Fibroblast of mammary gland (primary cell): Measurements from ENCODE around the gene TENT4A.

Experiments
- DNase-seq: peaks from one replicate; pipeline ENCODE4 v3.0.0-alpha.2; 2010; ENCODE audit warnings: low read depth
- H3K4me3 ChIP-seq: 2 replicates; pipeline ENCODE4 v1.5.1; 2011; ENCODE audit warnings: low read depth, mild to moderate bottlenecking, low read length, moderate library complexity; ENCODE audit not compliant: control insufficient read depth
- TF ChIP-seq, protein P1 (sequence below): conservative IDR thresholded peaks from 2 replicates; pipeline ENCODE4 v1.5.1; 2011; ENCODE audit warnings: low read depth, low read length, inconsistent platforms; ENCODE audit not compliant: control insufficient read depth, insufficient read depth

Gene TENT4A

DNA sequence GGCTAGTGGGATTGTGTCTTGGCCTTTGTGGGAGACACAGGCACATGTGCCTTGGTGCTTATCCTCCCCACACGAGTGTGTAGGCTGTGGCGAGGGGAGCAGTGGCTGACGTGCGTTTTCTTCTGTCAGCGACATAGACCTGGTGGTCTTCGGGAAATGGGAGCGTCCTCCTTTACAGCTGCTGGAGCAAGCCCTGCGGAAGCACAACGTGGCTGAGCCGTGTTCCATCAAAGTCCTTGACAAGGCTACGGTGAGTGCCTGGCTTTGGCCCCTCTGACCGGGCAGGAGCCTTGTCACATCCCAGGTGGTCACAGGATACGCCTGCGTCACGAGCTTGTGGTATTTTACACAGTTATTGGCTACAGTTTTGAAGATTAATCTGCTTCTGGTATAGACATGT, 26.4 kb downstream of the TENT4A start:
- no peak overlapping the region for H3K4me3 ChIP-seq
- DNase-seq, result no peak
- TF ChIP-seq, protein P1, sequence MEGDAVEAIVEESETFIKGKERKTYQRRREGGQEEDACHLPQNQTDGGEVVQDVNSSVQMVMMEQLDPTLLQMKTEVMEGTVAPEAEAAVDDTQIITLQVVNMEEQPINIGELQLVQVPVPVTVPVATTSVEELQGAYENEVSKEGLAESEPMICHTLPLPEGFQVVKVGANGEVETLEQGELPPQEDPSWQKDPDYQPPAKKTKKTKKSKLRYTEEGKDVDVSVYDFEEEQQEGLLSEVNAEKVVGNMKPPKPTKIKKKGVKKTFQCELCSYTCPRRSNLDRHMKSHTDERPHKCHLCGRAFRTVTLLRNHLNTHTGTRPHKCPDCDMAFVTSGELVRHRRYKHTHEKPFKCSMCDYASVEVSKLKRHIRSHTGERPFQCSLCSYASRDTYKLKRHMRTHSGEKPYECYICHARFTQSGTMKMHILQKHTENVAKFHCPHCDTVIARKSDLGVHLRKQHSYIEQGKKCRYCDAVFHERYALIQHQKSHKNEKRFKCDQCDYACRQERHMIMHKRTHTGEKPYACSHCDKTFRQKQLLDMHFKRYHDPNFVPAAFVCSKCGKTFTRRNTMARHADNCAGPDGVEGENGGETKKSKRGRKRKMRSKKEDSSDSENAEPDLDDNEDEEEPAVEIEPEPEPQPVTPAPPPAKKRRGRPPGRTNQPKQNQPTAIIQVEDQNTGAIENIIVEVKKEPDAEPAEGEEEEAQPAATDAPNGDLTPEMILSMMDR, result no peak

DNA sequence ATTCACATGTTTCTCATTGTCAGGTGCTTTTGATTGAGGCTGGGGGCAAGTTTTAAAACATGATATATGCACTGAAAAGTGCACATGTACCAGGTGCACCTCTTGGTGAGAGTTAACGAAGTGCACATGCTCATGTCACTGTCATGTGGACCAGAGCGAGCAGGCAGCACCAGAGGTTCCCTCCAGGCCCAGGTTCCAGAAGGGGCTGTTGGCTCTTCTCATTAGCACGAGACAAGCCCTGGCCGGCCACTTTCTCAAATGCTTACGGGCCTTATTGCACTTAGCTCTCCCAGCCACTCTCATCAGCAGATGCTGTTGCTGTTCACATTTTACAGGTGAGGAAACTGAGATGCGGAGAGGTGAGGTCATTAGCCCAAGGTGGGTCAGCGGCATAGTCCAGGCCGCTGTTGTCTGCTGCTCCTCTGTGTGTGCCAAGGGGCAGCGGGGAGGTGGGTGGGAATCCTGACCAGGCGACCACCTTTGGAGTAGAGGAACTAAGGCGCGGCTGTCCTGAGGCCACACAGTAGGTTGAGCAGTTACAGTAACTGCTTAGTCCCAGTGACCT, 27.4 kb downstream of the TENT4A start:
- no peak for DNase-seq
- H3K4me3 ChIP-seq, result no peak overlapping the region
- TF ChIP-seq, protein P1, result no peak

DNA sequence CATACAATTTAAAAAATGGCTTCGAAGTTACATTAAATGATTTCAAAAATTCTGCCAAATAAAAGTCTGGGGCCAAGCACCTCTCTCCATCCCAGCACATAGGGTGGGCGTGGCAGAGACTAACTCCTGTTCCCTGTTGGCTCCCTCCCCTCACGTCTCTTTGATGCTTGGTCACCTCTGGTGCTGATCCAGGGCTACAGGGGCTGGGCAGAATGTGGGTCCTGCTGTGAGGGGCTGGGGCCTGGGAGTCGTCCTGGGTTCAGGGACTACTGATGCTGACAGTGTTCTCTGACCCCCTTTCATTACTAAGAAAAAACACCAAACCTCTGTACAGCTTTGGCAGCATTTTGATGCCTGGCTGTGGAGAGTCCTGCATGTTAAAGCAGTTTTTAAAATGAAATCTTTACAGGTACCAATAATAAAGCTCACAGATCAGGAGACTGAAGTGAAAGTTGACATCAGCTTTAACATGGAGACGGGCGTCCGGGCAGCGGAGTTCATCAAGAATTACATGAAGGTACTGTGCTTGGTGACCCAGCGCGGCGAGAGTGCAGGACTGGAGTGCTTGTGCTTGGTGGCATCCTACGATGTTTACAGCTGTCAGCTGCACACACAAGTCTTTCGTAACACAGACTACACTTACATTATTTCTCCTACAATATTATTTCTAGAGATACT, 29.0 kb downstream of the TENT4A start:
- no peak overlapping the region for H3K4me3 ChIP-seq
- no peak for DNase-seq
- TF ChIP-seq, protein P1, result no peak

DNA sequence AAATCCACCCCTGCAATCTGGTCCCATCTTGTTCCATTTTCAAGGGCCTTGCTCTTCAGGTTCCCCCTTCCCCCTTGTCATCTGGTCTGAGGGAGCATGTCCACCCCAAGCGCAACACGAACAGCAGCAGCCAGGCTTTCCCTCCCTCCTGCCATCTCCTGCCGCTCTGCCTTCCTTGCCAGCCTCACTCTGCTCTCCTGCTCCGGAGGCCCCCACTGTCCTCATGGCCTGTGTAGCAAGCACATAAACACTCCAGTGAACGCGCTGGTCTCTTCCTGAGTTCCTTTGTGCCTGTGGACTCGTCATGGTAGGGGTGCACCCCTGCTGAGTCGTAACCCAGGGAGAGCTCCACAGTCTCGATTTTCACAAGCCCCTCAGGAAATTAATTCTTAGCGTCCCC, 29.9 kb downstream of the TENT4A start:
- TF ChIP-seq, protein P1, result no peak
- DNase-seq, result no peak
- no peak overlapping the region for H3K4me3 ChIP-seq

DNA sequence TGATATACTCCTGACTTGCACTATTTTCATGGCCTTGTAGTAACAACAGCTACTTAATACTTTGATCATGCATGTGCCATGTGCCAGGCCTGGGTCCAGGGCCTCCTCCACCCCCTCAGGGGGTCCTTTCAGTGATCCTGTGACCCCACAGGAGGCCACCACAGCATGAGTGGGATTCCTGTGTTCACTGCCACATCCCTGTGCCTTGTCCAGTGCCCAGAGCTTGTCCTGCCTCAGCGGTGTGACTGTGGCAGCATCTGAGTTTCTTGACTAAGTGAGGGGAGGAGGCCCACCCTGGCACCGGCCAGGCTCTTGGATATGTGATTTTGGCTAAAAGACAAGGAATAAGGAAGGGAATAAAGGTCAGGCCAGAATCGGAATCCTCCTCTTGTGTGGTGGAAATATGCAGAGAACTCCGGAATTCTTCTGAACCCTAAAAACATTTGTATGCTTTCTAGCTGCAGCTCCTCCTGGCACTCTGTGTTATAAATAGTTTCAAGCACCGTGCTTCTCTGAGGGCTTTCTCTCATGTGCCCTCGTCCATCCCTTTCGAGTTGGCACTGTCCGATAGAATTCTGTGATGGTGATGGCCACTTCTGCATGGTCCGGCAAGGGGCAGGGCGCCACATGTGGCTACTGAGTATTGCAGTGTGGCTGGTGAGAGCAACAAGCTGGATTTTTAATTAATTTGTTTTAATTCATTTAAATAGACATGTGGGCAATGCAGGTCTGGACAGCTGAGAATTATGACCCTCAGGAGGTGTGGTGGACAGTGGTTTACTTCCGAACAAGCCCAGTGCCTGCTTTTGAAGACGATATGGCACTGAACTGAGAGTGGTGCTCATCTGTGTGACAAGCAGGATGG, 31.8 kb downstream of the TENT4A start:
- no peak for DNase-seq
- TF ChIP-seq, protein P1, result no peak
- no peak overlapping the region for H3K4me3 ChIP-seq

DNA sequence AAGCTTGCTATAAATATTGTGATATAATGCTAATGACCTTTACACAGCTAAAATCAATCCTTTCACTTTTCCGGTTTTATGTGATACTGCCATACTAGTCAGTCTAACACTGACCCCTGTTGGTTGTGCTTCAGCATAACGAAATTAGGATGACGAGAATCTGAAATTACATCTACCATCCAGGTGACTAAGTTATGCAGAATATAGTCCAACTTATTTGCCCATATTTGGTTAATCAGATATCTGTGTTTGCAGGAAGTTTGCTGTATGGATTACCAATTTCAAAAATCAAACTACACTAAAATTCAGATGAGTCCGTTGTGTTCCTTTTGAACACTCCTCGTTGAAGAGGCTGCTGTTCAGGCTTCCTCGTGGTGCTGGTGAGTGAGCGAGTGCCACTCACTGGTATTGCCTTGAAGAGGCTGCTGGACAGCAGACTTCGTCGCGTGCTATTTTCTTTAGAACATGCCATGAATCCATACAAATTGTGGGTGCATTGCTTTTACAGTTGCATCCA, 32.5 kb downstream of the TENT4A start:
- no peak overlapping the region for H3K4me3 ChIP-seq
- DNase-seq, result peak; percentile 79
- TF ChIP-seq, protein P1, result peak; percentile 87
